GM19043 (cell line): ENCODE data around the gene BTBD10.
A peak's percentile ranks its signal among the peaks of the same experiment; 100 is the strongest.

ENCODE experiments used
- ATAC-seq: cut with Tn5 transposase; IDR thresholded peaks from one replicate; pipeline ENCODE4 v1.9.1; 2021; ENCODE audit warnings: low read depth; ENCODE audit not compliant: unreplicated experiment

BTBD10 gene

GRCh38 chr11:13343067-13343466, 120.0 kb downstream of the BTBD10 start:
- peak; percentile 46 for ATAC-seq

- ATAC-seq: no peak
These were observed 122.0 kb downstream of the BTBD10 start for GRCh38 chr11:13341026-13341425.

GRCh38 chr11:13339195-13340153, 123.5 kb downstream of the BTBD10 start:
- ATAC-seq: peak; percentile 30

GRCh38 chr11:13338427-13339069, 124.5 kb downstream of the BTBD10 start:
- ATAC-seq: no peak

GRCh38 chr11:13338019-13338426, 125.0 kb downstream of the BTBD10 start:
- ATAC-seq: no peak
